HUES6 (cell line): ENCODE measurements around the gene ADARB2.

Experiments used
- H3K27ac ChIP-seq: 2 replicates; pipeline ENCODE4 v1.7.0; 2013; ENCODE audit warnings: low read depth, mild to moderate bottlenecking, low read length, inconsistent platforms
- H3K27me3 ChIP-seq: 2 replicates; pipeline ENCODE4 v1.6.1; 2013; ENCODE audit warnings: low read length; ENCODE audit not compliant: control insufficient read depth, insufficient read depth
- H3K36me3 ChIP-seq: 2 replicates; pipeline ENCODE4 v1.6.1; 2013; ENCODE audit warnings: low read length; ENCODE audit not compliant: control insufficient read depth, insufficient read depth
- H3K4me1 ChIP-seq: 2 replicates; pipeline ENCODE4 v1.6.1; 2013; ENCODE audit warnings: low read length; ENCODE audit not compliant: control insufficient read depth, insufficient read depth
- H3K4me3 ChIP-seq: 2 replicates; pipeline ENCODE4 v1.5.1; 2013; ENCODE audit warnings: low read depth, low read length
- H3K9ac ChIP-seq: one replicate; pipeline ENCODE4 v1.6.1; 2013; ENCODE audit warnings: mild to moderate bottlenecking, low read length
- H3K9me3 ChIP-seq: 2 replicates; pipeline ENCODE4 v1.6.1; 2013; ENCODE audit warnings: low read depth, low read length; ENCODE audit not compliant: control insufficient read depth, insufficient read depth

ADARB2 gene

DNA sequence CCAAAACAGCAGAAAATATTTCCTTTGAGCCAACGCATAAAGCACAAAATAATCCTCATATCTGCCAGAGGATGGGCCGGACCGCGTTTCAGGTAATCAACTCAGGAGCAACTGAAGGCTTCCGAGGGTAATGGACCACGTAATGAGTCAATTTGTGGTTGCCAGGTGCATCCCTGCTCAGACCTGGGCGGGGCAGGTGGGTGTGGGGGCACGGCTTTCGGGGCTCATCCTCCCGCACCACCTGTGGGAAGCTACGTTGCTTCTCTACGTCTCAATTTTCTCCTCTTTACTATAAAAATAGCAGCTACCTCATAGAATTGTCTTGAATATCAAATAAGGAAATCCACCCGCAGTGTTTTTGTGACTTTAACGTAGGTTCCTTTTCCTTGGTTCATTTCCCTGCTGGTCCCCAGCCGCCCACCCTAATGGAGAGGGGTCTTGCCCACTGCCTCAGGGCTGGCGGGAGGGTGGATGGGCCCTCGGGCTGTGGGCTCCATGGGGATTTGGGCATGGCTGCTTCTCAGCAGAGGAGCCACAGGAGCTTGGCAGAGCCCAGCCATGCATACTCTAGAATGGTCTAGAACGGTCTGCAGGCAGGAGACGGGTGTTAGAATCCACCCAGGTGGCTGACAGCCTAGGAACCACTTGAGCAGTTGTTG, 324.7 kb downstream of the ADARB2 start:
- Histone ChIP-seq H3K4me3 (no peak overlapping the region), H3K9ac (no peak overlapping the region), H3K36me3 (no peaks in the 10 kb centered on the region), H3K27ac (no peak overlapping the region), H3K9me3 (0 out of 2 replicates have a peak, but pooled peaks cover 3% of the 10 kb centered on the region), H3K4me1 (no peaks in the 10 kb centered on the region), H3K27me3 (no peaks in the 10 kb centered on the region)

DNA sequence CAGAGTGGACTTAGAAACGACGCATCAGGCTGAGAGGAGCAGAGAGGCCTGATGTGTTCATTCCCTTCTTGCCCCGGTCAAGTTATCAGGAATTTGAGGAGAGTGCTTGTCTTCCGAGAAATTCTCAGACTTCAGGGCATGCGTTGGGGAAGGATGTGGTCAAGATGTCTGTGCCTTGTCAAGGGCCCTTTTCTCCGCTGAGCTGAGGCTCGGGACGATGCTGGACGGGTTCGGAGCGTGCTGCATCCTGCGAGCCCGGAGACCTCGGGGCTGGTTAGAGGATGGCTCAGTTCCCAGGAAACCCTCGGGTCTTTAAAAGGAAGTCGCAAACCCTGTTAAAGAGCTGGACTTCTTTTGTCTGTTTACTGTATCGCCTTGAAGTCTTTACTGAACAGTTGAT, 325.4 kb downstream of the ADARB2 start:
- Histone ChIP-seq H3K27me3 (no peaks in the 10 kb centered on the region), H3K9ac (no peak overlapping the region), H3K4me3 (no peak overlapping the region), H3K36me3 (no peaks in the 10 kb centered on the region), H3K9me3 (0 out of 2 replicates have a peak, but pooled peaks cover 3% of the 10 kb centered on the region), H3K4me1 (peaks cover 7% of the 10 kb centered on the region; the same call in 1 of the 2 replicates), H3K27ac (no peak overlapping the region)

GRCh38 chr10:1411451-1411850, 325.9 kb downstream of the ADARB2 start:
- Histone ChIP-seq H3K9ac (no peak overlapping the region), H3K27ac (no peak overlapping the region), H3K4me1 (peaks cover 7% of the 10 kb centered on the region; the same call in 1 of the 2 replicates)

GRCh38 chr10:1410469-1411395, 326.6 kb downstream of the ADARB2 start:
- H3K9me3 ChIP-seq = 0 out of 2 replicates have a peak, but pooled peaks cover 3% of the 10 kb centered on the region
- H3K4me1 ChIP-seq = peaks cover 7% of the 10 kb centered on the region; the same call in 1 of the 2 replicates
- no peak overlapping the region for H3K4me3 ChIP-seq
- no peak overlapping the region for H3K9ac ChIP-seq
- H3K36me3 ChIP-seq = no peaks in the 10 kb centered on the region
- H3K27me3 ChIP-seq = no peaks in the 10 kb centered on the region
- H3K27ac ChIP-seq = no peak overlapping the region

More at GRCh38 chr10:1411451-1411850, 325.9 kb downstream of the ADARB2 start:
- H3K36me3 ChIP-seq = no peaks in the 10 kb centered on the region
- no peaks in the 10 kb centered on the region for H3K27me3 ChIP-seq
- no peak overlapping the region for H3K4me3 ChIP-seq
- H3K9me3 ChIP-seq = 0 out of 2 replicates have a peak, but pooled peaks cover 3% of the 10 kb centered on the region

GRCh38 chr10:1410032-1410431, 327.3 kb downstream of the ADARB2 start:
- no peak overlapping the region for H3K27ac ChIP-seq
- H3K9me3 ChIP-seq = 0 out of 2 replicates have a peak, but pooled peaks cover 3% of the 10 kb centered on the region
- H3K9ac ChIP-seq = no peak overlapping the region
- no peaks in the 10 kb centered on the region for H3K36me3 ChIP-seq
- no peaks in the 10 kb centered on the region for H3K27me3 ChIP-seq
- peaks cover 7% of the 10 kb centered on the region; the same call in 1 of the 2 replicates for H3K4me1 ChIP-seq
- H3K4me3 ChIP-seq = no peak overlapping the region

GRCh38 chr10:1409392-1409791, 327.9 kb downstream of the ADARB2 start:
- H3K27me3 ChIP-seq = no peaks in the 10 kb centered on the region
- H3K4me1 ChIP-seq = peaks cover 7% of the 10 kb centered on the region; the same call in 1 of the 2 replicates
- H3K36me3 ChIP-seq = no peaks in the 10 kb centered on the region
- H3K9me3 ChIP-seq = no peaks in the 10 kb centered on the region
- H3K27ac ChIP-seq = no peak overlapping the region
- no peak overlapping the region for H3K4me3 ChIP-seq
- no peak overlapping the region for H3K9ac ChIP-seq

DNA sequence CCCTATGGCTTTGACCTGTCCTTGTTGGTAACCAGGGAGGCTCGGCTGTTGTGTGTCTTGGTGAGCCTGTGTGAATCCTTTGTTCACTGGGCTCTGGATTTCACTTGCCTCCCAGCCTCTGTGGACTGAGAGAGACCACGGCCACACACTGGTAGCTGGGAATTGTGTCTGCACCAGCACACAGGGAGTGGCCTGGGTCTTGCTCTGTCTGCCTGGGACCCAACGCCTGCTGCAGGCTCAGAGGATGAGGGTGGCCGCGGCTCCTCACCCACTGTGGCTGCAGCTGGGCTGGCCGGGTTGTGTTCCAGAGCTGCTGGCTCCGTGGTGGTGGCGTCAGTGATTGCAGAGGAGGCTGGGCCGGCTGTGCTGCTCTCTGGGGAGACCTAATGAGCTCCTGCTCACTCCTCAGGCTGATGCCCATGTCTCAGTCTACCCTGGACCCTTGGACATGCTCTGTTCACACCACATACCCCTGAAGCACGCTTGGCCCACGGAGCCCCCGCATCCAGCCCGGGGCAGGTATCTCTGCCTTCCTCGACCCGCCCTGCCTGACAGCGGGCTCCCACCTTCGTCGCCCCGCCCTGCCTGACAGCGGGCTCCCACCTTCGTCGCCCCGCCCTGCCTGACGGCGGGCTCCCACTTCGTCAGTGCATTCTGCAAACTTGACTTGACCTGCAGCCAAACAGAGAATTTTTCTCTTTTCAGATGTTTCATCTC, 328.5 kb downstream of the ADARB2 start:
- Histone ChIP-seq H3K27me3 (no peaks in the 10 kb centered on the region), H3K36me3 (no peaks in the 10 kb centered on the region), H3K27ac (no peak overlapping the region), H3K9me3 (no peaks in the 10 kb centered on the region), H3K4me3 (no peak overlapping the region), H3K9ac (no peak overlapping the region), H3K4me1 (peaks cover 7% of the 10 kb centered on the region; the same call in 1 of the 2 replicates)

DNA sequence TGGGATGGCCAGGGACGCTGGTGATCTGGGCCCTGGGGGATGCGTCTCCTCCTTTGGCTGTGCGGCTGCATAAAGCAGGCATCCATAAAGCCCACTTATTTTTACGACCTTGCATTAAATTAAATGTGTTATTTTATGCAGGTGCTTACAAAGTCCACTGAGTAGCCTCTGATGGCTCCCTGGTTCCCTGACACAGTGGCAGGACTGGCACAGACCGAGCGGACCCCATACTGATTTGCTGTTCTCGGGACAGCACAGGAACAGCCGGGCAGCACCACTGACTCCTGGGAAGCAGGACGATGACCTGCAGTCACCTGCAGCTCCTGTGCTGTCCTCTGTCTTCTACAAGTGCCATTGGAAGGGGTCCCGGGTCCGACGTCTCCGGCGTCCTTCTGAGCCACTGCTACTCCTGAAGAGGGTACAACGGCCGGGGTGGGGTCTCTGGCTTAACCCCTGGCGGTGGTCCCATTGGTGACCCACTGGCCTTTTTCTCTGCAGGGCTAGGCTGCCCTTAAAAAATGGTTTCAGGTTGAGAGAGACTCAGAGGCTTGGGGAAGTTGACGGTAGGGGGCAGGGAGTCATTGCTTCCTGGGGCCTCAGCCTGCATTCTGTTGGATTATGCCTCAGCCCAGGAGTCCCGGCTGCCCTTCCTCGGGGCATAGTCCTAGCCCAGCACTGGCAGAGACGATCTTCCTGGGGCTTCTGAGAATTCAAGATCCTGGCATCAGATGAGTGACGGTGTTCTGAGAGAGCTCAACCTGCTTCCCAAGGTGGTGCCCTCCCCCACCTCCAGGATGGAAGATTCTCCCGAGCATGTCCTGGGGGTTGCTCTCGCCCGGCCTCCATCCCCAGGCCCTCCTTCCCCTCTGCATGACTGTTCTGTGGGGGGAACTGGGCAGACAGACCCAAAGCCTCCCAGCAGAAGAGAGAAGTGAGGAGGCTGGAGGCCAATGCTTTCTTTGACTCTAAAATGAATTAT, 330.1 kb downstream of the ADARB2 start:
- H3K9ac ChIP-seq = no peak overlapping the region
- H3K27ac ChIP-seq = no peak overlapping the region
- peaks cover 7% of the 10 kb centered on the region; the same call in 1 of the 2 replicates for H3K4me1 ChIP-seq
- no peaks in the 10 kb centered on the region for H3K9me3 ChIP-seq
- H3K27me3 ChIP-seq = no peaks in the 10 kb centered on the region
- no peak overlapping the region for H3K4me3 ChIP-seq
- no peaks in the 10 kb centered on the region for H3K36me3 ChIP-seq

GRCh38 chr10:1406132-1406966, 331.0 kb downstream of the ADARB2 start:
- no peak overlapping the region for H3K4me3 ChIP-seq
- no peak overlapping the region for H3K9ac ChIP-seq
- no peaks in the 10 kb centered on the region for H3K36me3 ChIP-seq
- H3K9me3 ChIP-seq = no peaks in the 10 kb centered on the region
- H3K27me3 ChIP-seq = no peaks in the 10 kb centered on the region
- peaks cover 7% of the 10 kb centered on the region; the same call in 1 of the 2 replicates for H3K4me1 ChIP-seq
- H3K27ac ChIP-seq = no peak overlapping the region
